HepG2 (cell line): Measurements from ENCODE around the gene HSPA1A. TPM values are rescaled to one million over a fixed set of nuclear protein-coding genes. Genes with fewer than 3 reads are reported as not detected.
A peak's percentile ranks its signal among the peaks of the same experiment; 100 is the strongest.

Source experiments
- ETS1 ChIP-seq: sonication (generic); formaldehyde crosslinking; IDR thresholded peaks from 2 replicates; pipeline ENCODE4 v1.4.0; 2020; ENCODE audit warnings: missing genetic modification reagents
- GATA4 ChIP-seq: sonication (generic); IDR thresholded peaks from 2 replicates; pipeline ENCODE4 v1.6.1; 2016; ENCODE audit warnings: antibody characterized with exemption, low read depth, borderline replicate concordance
- HOXA7 ChIP-seq: sonication (generic); formaldehyde crosslinking; IDR thresholded peaks from 2 replicates; pipeline ENCODE4 v1.8.1; 2022; ENCODE audit warnings: mild to moderate bottlenecking, missing genetic modification reagents, moderate library complexity
- KLF12 ChIP-seq: sonication (generic); formaldehyde crosslinking; IDR thresholded peaks from 2 replicates; pipeline ENCODE4 v1.4.0; 2020; ENCODE audit warnings: missing genetic modification reagents, borderline replicate concordance
- RBM39 ChIP-seq: fragments of 200-400 bp; formaldehyde crosslinking; IDR thresholded peaks from one replicate; pipeline ENCODE4 v1.6.1; 2018; ENCODE audit warnings: antibody characterized with exemption, mild to moderate bottlenecking, low read depth, low read length; ENCODE audit not compliant: poor library complexity, severe bottlenecking
- TCF12 ChIP-seq, 2 experiments: fragments of 450-650 bp in 1 of 2; sonication (generic) in 1 of 2; formaldehyde crosslinking in 1 of 2; IDR thresholded peaks; 2 replicates each; pipeline versions ENCODE4 v1.6.1 to v1.8.0; 2017 to 2022; ENCODE audit warnings: antibody characterized with exemption in 1 of 2, mild to moderate bottlenecking in 1 of 2, missing genetic modification reagents in 1 of 2, moderate library complexity in 1 of 2
- ZBED4 ChIP-seq: sonication (generic); formaldehyde crosslinking; IDR thresholded peaks from 2 replicates; pipeline ENCODE4 v1.4.0; 2020; ENCODE audit warnings: missing genetic modification reagents, borderline replicate concordance
- ZNF264 ChIP-seq: sonication (generic); formaldehyde crosslinking; IDR thresholded peaks from 2 replicates; pipeline ENCODE4 v1.4.0; 2020; ENCODE audit warnings: missing genetic modification reagents
- ZNF354B ChIP-seq: sonication (generic); formaldehyde crosslinking; IDR thresholded peaks from 2 replicates; pipeline ENCODE4 v1.8.0; 2022; ENCODE audit warnings: mild to moderate bottlenecking, missing genetic modification reagents
- ZNF543 ChIP-seq: sonication (generic); formaldehyde crosslinking; IDR thresholded peaks from 2 replicates; pipeline ENCODE4 v1.4.0; 2020; ENCODE audit warnings: mild to moderate bottlenecking, missing genetic modification reagents
- ZNF552 ChIP-seq: sonication (generic); formaldehyde crosslinking; IDR thresholded peaks from 2 replicates; pipeline ENCODE4 v1.9.0; 2022; ENCODE audit warnings: missing genetic modification reagents, mild to moderate bottlenecking, borderline replicate concordance
- ZNF615 ChIP-seq: sonication (generic); formaldehyde crosslinking; IDR thresholded peaks from 2 replicates; pipeline ENCODE4 v1.5.0; 2020; ENCODE audit warnings: mild to moderate bottlenecking, missing genetic modification reagents, borderline replicate concordance
- ZNF7 ChIP-seq: IDR thresholded peaks from 2 replicates; pipeline ENCODE4 v1.6.1; 2016; ENCODE audit warnings: missing biosample characterization, missing genetic modification reagents
- ZNF740 ChIP-seq: sonication (generic); formaldehyde crosslinking; IDR thresholded peaks from 2 replicates; pipeline ENCODE4 v1.4.0; 2020; ENCODE audit warnings: missing genetic modification reagents
- polyA plus RNA-seq, 8 experiments: library from polyadenylated mRNA; depleted of rRNA in 3 of 8; stranded (reverse) in 7 of 8; unstranded in 1 of 8; fragments of >200 nt; fragmentation: Illumina TruSeq in 4 of 8; extraction: Trizol in 4 of 8; gene quantifications; 2 replicates each; pipeline versions ENCODE4 v1.2.1 to v1.2.3, GENCODE V29; 2011 to 2016; ENCODE audit warnings: low read depth in 4 of 8, missing spikeins in 1 of 8, mixed read lengths in 1 of 8; ENCODE audit not compliant: insufficient read depth in 1 of 8
- total RNA-seq, 5 experiments: library from RNA; depleted of rRNA; stranded (reverse); fragments of >200 nt; fragmentation: Illumina TruSeq; extraction: Trizol; gene quantifications; 2 replicates each; pipeline ENCODE4 v1.2.3, GENCODE V29; 2016; ENCODE audit warnings: low read depth in 1 of 5
- TF ChIP-seq, protein P1 (sequence below): sonication (generic); formaldehyde crosslinking; IDR thresholded peaks from 2 replicates; pipeline ENCODE4 v1.4.0; 2020; ENCODE audit warnings: mild to moderate bottlenecking, missing genetic modification reagents, borderline replicate concordance
- TF ChIP-seq, protein P2 (sequence below): sonication (generic); formaldehyde crosslinking; IDR thresholded peaks from 2 replicates; pipeline ENCODE4 v1.5.0; 2020; ENCODE audit warnings: mild to moderate bottlenecking, missing genetic modification reagents

HSPA1A gene
- total and polyA plus RNA-seq, 2 of the 13 experiments (the other 11 are each of a cell fraction or from before 2014, with no cell fraction given): 44.5 to 85.0 TPM

DNA sequence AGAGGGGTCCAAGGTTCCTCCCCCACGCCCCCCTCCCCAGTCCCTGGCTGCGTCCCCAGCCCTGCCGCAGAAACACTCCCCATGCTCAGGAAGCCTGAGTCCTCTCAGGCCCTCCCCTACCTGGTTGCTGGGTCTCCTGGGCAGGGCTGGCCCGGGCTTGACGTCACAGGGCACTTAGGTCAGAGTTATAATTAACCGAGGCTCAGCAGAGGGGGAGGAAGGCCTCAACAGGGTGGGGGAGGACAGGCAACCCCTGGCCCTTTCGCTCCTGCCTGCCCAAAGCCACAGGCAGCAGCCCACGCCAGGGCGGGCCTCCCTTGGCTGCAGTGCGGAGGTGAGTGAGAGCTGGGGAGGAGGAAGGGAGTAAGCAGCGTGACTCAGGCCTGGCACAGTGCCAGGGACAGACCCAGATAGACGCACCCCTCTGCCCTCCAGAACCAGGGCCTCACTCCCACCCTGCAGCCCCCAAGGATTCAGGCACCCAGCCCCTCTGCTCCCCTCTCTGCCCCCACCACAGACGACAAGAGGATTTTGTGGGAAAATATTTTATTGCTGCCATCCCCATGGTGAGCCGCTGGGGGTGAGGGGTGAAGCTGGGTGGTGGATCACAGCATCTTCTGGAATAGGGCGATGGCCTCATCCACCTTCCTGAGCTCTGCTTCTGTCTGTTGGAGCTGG is 38.2 kb upstream of the HSPA1A start, which contains the start of gene VWA7 (continued):
- TF ChIP-seq, protein P1, sequence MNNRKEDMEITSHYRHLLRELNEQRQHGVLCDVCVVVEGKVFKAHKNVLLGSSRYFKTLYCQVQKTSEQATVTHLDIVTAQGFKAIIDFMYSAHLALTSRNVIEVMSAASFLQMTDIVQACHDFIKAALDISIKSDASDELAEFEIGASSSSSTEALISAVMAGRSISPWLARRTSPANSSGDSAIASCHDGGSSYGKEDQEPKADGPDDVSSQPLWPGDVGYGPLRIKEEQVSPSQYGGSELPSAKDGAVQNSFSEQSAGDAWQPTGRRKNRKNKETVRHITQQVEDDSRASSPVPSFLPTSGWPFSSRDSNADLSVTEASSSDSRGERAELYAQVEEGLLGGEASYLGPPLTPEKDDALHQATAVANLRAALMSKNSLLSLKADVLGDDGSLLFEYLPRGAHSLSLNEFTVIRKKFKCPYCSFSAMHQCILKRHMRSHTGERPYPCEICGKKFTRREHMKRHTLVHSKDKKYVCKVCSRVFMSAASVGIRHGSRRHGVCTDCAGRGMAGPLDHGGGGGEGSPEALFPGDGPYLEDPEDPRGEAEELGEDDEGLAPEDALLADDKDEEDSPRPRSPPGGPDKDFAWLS (CRISPR knock-in tag): no peak
- TF ChIP-seq ZNF354B (CRISPR knock-in tag): no peak
- TF ChIP-seq ZNF552: no peak
- TF ChIP-seq ZBED4 (CRISPR knock-in tag): peak; percentile 91; the same call in 1 of the 2 replicates
- no peak for TF ChIP-seq ZNF615 (CRISPR knock-in tag)
- 0 out of 2 replicates have a peak, but pooled peaks have one; percentile 18 for TF ChIP-seq GATA4
- no peak for TF ChIP-seq KLF12 (CRISPR knock-in tag)
- no peak for TF ChIP-seq ETS1 (CRISPR knock-in tag)
- no peak for TF ChIP-seq HOXA7 (CRISPR knock-in tag)
- TF ChIP-seq, protein P2, sequence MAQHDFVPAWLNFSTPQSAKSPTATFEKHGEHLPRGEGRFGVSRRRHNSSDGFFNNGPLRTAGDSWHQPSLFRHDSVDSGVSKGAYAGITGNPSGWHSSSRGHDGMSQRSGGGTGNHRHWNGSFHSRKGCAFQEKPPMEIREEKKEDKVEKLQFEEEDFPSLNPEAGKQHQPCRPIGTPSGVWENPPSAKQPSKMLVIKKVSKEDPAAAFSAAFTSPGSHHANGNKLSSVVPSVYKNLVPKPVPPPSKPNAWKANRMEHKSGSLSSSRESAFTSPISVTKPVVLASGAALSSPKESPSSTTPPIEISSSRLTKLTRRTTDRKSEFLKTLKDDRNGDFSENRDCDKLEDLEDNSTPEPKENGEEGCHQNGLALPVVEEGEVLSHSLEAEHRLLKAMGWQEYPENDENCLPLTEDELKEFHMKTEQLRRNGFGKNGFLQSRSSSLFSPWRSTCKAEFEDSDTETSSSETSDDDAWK (CRISPR knock-in tag): no peak
- TF ChIP-seq ZNF7: no peak
- no peak for TF ChIP-seq ZNF264
- no peak for TF ChIP-seq TCF12 (IDR thresholded peaks at IDR 0.05)
- 0 out of 2 replicates have a peak, but pooled peaks have one; percentile 64 for TF ChIP-seq TCF12 (CRISPR knock-in tag; IDR thresholded peaks at IDR 0.05)
- TF ChIP-seq ZNF543: no peak
- TF ChIP-seq RBM39: no peak
- TF ChIP-seq ZNF740: peak; percentile 16; the same call in 1 of the 2 replicates
